Cerebellar cortex (tissue), 1 donor: ENCODE results near the gene CLEC10A.
A peak's percentile ranks its signal among the peaks of the same experiment; 100 is the strongest.
"Not testable (repeated sequence)": the region's sequence is repeated elsewhere in the genome, so short reads cannot be mapped to it uniquely, and the experiment has no call there.

Experiments
- DNase-seq: peaks from one replicate; pipeline ENCODE4 v3.0.0-alpha.2; 2015; ENCODE audit warnings: low spot score

The CLEC10A gene

DNA sequence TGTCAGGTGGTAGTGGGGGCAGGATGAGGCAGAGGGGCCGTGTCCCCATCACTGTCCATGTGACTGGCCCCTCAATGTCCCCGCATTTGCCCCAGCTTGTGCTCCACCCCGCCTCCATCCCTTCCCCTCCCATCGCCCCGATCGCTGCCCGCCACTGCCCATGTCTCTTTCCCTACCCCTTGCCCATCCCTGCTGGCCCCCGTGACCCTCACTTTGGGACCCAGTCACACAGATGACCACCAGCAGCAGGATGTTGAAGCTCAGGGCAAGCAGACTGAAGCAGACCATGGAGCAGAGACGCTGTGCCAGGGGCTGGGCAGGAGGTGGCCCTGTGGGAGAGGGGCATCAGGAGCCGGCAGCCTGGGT lies 28.5 kb upstream of the CLEC10A start:
- no peak for DNase-seq

DNA sequence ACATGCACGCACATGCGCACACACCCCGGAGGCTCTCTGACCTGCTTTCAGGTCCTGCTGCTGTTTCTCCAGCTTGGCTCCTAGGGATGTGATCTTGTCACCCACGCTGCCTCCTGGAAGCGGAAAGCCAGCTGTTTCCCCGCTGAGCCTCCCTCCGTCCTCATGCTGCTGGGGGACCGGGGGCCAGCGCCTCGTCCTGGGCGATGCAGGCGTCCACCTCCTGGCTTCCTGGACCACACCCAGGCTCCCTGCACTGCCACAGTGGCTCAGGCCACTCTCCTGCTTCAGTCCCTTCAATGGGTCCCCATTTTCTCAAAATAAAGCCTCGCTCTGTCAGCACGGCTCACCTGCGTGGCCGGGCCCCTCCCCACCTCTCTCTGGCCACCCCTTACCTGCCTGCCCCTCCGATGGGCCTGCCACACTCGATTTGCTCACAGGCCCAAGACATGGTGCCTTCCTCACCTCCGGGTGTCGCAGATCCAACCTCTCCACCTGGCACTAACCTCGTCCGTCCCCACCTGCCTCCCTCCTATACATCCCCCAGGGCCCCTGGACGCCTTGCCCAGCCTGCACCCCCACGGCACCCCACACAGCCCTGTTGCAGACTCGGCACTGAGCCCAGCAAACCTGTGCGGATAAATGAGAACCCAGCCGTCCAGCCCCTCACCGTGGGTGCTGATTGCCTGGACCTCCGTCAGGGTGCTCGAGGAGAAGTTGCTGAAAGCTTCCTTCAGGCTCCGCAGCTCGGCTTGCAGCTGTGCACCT lies 27.9 kb upstream of the CLEC10A start:
- no peak for DNase-seq

- DNase-seq, result no peak
Measured at GRCh38 chr17:7107012-7107754, 27.1 kb upstream of the CLEC10A start.

DNA sequence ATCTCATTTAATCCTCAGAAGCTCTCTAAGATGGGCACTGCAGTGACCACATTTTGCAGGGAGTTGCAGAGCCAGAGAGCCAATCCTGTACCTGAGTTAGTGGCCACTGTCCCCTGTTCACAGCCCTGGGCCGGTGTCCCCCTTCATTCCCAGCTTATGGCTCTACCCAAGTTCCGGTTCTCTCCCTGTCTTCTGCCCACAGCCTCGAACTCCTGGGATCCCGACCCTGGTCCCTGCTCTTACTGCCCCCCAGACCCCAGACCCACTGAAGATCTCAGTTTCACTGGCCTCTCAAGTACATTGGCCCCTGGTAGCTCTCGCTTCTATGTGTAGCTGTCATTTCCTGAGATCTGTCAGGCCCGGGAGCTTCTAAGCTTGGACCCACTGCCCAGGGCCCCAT lies 22.4 kb upstream of the CLEC10A start:
- DNase-seq, result no peak

DNA sequence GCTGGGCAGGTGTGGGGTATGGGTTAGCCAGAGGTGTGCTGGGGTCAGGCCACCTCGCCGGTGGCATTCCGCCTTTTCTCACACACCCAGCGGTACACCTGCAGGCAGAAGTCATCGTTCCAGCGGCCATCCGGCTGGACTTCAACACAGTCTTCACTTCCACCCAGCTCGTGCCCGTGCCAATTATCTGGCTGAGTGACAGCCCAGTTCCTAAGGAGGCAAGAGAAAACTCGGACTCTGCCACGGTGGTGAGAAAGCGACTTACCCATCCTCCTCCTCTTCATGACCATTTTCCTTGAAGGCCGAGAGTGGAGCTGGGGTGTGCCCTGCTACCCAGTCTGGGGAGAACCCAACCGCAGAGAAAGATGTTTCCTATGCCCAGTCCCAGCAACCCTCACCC lies 21.5 kb upstream of the CLEC10A start:
- no peak for DNase-seq

DNA sequence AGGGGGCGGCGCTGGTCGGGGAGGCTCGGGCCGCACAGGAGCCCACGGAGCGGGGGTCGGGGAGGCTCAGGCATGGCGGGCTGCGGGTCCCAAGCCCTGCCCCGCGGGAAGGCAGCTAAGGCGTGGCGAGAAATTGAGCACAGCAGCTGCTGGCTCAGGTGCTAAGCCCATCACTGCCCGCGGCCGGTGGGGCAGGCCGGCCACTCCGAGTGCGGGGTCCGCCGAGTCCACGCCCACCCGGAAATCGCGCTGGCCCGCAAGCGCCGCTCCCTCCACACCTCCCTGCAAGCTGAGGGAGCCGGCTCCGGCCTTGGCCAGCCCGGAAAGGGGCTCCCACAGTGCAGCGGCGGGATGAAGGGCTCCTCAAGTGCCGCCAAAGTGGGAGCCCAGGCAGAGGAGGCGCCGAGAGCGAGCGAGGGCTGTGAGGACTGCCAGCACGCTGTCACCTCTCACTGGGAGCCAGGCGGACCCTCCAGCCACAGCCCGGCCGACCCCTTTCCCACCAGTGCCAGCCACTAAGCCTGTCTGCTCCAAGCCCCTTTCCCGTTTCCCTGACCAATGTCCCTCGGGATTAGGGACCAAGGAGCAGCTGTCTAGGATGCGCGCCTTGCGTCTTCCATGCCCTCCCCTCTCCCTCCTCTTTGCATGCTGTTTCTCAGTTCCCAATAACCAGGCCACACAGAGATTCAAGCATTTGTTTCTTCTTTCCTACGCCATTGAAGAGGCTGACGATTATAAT lies 20.8 kb upstream of the CLEC10A start:
- DNase-seq, result not testable (repeated sequence)

GRCh38 chr17:7098802-7099459 lies 18.9 kb upstream of the CLEC10A start:
- no peak for DNase-seq

- no peak for DNase-seq
Measured at GRCh38 chr17:7097940-7098339, 17.9 kb upstream of the CLEC10A start.

GRCh38 chr17:7095625-7096024 lies 15.6 kb upstream of the CLEC10A start:
- no peak for DNase-seq

- no peak for DNase-seq
Measured at GRCh38 chr17:7094652-7095019, 14.6 kb upstream of the CLEC10A start.

- not testable (repeated sequence) for DNase-seq
Measured at GRCh38 chr17:7091311-7092005, 11.4 kb upstream of the CLEC10A start.

GRCh38 chr17:7089570-7089969 lies 9.5 kb upstream of the CLEC10A start:
- not testable (repeated sequence) for DNase-seq

GRCh38 chr17:7088442-7088841 lies 8.4 kb upstream of the CLEC10A start:
- not testable (repeated sequence) for DNase-seq

GRCh38 chr17:7084088-7084487 lies 4.0 kb upstream of the CLEC10A start:
- DNase-seq, result no peak

DNA sequence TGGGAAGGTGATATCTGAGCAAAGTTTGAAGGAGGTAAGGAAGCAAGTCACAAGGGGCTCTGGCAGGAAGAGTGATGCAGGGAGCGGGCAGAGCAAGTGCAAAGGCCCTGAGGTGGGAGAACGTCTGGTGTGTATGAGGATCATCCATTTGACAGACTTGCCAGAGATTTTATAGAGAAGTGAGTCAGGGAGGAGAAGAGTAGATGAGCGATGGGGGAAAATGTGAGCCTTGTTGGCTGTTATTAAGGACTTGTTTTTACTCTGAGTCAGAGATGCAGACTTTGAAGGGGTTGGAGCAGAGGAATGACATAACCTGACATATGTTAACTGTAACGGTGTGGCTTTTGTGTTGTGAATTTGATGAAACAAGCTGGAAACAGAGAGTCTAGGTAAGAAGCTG lies 3.5 kb upstream of the CLEC10A start:
- no peak for DNase-seq

- DNase-seq, result no peak
Measured at GRCh38 chr17:7081341-7082062, 1.5 kb upstream of the CLEC10A start.

DNA sequence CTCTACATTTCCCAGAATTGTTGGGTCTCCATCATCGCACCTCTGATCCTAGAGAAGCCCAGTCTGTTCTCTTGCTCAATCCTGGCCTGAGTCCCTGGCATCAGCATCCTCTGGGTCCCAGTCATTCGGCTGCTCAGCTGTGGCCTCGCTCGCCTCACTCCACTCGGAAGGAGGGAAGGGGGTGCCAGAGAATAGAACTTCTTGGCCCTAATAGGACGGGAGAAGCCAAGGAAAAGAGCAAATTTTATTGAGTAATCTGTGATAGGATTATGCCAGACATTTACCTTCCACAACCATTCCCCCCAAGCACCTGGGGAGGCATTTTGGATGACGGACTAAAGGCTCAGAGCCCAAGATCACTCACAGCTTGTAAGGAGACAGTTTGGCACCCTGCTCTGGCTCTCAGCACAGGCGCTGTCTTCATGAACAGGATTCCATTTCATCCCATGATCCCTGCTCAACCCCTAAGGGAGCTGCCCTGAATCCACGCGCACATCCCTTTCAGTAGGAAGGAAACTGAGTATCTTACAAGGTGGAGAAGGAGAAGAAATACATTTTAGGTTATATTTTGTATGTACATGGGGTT lies 498 bp upstream of the CLEC10A start:
- peak; percentile 19 for DNase-seq

DNA sequence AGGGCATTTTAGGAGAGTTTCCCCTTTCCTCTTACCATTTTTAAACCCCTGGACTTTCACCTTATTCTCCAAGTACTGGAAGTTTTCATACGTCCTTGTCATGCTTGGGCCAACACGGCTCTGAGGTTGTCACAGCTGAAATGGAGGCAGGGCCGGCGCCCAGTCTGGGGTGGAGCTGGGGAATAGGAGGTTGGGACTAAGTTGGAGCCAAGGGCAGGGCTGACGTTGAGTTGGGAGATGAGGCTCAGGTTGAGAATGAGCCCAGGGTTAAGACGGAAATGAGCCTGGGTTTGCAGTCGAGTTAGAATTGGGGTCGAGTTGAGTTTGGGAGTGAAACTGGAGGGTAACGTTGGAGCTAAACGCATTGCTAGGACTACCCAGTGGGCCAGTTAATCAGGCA lies 1.3 kb downstream of the CLEC10A start:
- DNase-seq, result no peak

DNA sequence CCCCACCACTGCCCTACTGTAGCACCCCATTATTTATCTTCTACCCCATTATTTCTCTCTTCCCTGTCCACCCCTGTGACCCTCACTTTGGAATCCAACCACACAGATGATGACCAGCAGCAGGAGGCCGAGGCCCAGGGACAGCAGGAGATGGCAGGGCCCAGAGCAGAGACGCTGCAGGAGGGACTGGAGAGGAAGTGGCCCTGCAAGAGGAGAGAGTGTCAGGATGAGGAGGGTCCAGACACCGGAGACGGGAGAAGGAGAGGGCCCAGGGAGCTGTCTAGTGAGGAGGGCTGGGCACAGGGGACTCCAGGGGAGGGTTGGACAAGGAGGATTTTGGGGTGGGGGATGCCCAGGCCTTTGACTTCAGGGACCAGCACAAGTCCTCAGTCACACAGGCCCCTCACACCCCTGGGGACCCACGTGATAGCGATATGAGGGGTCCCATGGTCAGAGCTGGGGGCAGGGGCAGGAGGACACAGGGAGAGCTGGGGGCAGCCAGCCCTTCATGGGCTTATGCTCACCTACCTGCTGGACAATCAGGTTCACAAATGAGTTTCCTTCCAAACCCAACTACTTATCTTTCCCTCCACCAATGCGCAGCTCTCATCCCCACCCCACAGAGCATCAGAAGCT lies 2.0 kb downstream of the CLEC10A start:
- DNase-seq, result no peak

- DNase-seq, result no peak
Measured at GRCh38 chr17:7074931-7075330, 5.1 kb downstream of the CLEC10A start.
